KMS-11 (cell line): ENCODE data around the gene SHE.

Experiments
- H2AFZ ChIP-seq: fragments of 200-600 bp; sonication (generic); 2 replicates; pipeline ENCODE4 v1.6.1; 2016; ENCODE audit warnings: antibody characterized with exemption, mixed run types, low read depth
- H3K27ac ChIP-seq: fragments of 200-600 bp; sonication (generic); 2 replicates; pipeline ENCODE4 v1.6.1; 2016; ENCODE audit warnings: mild to moderate bottlenecking, mixed run types
- H3K27me3 ChIP-seq: fragments of 200-600 bp; sonication (generic); 2 replicates; pipeline ENCODE4 v1.6.1; 2017; ENCODE audit warnings: mild to moderate bottlenecking, low read depth, mixed run types, moderate library complexity; ENCODE audit not compliant: insufficient read depth
- H3K36me3 ChIP-seq: fragments of 200-600 bp; sonication (generic); 2 replicates; pipeline ENCODE4 v1.6.1; 2017; ENCODE audit warnings: mild to moderate bottlenecking, mixed run types; ENCODE audit not compliant: insufficient read depth
- H3K4me1 ChIP-seq: fragments of 200-600 bp; sonication (generic); 2 replicates; pipeline ENCODE4 v1.6.1; 2016; ENCODE audit warnings: mild to moderate bottlenecking, low read depth, mixed run types; ENCODE audit not compliant: poor library complexity, severe bottlenecking
- H3K4me2 ChIP-seq: fragments of 200-600 bp; sonication (generic); 2 replicates; pipeline ENCODE4 v1.7.0; 2016; ENCODE audit warnings: mild to moderate bottlenecking, mixed run types
- H3K4me3 ChIP-seq: fragments of 200-600 bp; sonication (generic); IDR thresholded peaks from 2 replicates; pipeline ENCODE4 v1.6.1; 2017; ENCODE audit warnings: low read depth, low read length, mixed read lengths; ENCODE audit not compliant: insufficient read depth
- H3K79me2 ChIP-seq: fragments of 200-600 bp; sonication (generic); 2 replicates; pipeline ENCODE4 v1.6.1; 2016; ENCODE audit warnings: low read depth, mixed run types; ENCODE audit not compliant: insufficient read depth
- H3K9ac ChIP-seq: fragments of 200-600 bp; sonication (generic); 2 replicates; pipeline ENCODE4 v1.6.1; 2016; ENCODE audit warnings: mild to moderate bottlenecking, mixed run types
- H4K20me1 ChIP-seq: fragments of 200-600 bp; sonication (generic); 2 replicates; pipeline ENCODE4 v1.6.1; 2016; ENCODE audit warnings: mild to moderate bottlenecking, mixed run types; ENCODE audit not compliant: insufficient read depth
- CTCF ChIP-seq: fragments of 200-600 bp; sonication (generic); conservative IDR thresholded peaks from 2 replicates; pipeline ENCODE4 v1.6.1; 2017; ENCODE audit warnings: low read depth, mild to moderate bottlenecking, antibody characterized with exemption, low read length, moderate library complexity, mixed read lengths

Gene SHE

GRCh38 chr1:154459080-154459479 is 43.1 kb downstream of the SHE start:
- no peak overlapping the region for H3K9ac ChIP-seq
- no peak overlapping the region for H3K4me2 ChIP-seq
- H4K20me1 ChIP-seq: no peaks in the 10 kb centered on the region
- H3K27me3 ChIP-seq: peaks cover 17% of the 10 kb centered on the region
- no peaks in the 10 kb centered on the region for H3K36me3 ChIP-seq
- no peak overlapping the region for H3K4me3 ChIP-seq
- no peak overlapping the region for H2AFZ ChIP-seq
- no peak for TF ChIP-seq CTCF
- peaks cover 25% of the 10 kb centered on the region for H3K4me1 ChIP-seq
- no peaks in the 10 kb centered on the region for H3K79me2 ChIP-seq
- H3K27ac ChIP-seq: no peak overlapping the region

DNA sequence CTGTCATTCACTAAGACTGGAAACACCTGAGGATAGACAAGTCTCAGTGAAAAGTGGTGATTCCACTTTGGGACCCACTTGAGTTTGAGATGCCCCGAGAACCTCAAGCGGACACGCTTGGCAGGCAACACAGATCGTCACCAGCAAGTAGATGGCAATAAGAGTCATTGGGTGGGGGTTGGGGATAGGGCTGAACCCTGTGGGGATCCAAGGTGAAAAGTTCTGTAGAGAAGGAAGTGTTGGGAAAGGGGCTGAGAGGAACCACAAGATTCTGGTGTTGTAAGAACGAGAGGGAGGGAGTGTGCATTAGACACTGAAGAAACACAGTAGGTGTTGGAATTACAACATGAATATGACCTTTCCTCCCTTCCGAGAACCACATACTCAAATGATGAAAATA is 45.6 kb downstream of the SHE start:
- Histone ChIP-seq H3K4me1 (peaks cover 21% of the 10 kb centered on the region), H3K27ac (no peak overlapping the region), H3K79me2 (no peaks in the 10 kb centered on the region), H3K36me3 (no peaks in the 10 kb centered on the region), H2AFZ (no peak overlapping the region), H4K20me1 (no peaks in the 10 kb centered on the region), H3K9ac (no peak overlapping the region), H3K27me3 (peaks cover 38% of the 10 kb centered on the region), H3K4me3 (no peak overlapping the region), H3K4me2 (no peak overlapping the region)
- TF ChIP-seq CTCF: no peak

DNA sequence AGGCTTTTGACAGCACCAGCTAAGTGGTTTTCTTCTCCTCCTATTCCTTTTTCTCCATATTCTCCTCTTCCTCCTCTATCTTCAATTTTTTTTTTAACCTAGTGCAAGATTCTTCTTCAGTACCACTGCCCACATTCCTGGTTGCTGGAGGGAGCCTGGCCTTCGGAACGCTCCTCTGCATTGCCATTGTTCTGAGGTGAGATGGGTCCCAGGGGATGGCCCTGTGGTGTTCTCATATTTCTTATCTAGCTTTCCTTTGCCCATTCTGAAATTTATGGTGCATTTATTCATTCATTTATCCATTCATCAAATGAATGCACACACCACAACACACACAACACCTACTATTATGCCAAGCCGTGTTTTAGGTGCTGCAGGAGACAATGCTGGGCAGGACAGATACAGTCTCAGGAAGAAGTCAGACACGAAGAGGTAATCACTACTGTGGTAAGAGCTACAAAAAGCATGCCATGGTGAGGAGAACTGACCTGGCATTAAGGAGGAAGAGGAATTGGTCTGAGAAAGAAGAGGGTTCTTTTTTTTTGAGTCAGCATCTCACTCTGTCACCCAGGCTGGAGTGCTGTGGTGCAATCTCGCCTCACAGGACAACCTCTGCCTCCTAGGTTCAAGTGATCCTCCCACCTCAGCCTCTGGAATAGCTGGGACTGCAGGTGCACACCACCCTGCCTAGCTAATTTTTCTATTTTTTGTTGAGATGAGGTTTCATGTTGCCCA is 47.7 kb downstream of the SHE start:
- Histone ChIP-seq H3K4me1 (peaks cover 21% of the 10 kb centered on the region), H3K4me2 (peak overlapping the region; percentile 7; the same call in 1 of the 2 replicates), H3K27ac (no peak overlapping the region), H3K36me3 (no peaks in the 10 kb centered on the region), H3K9ac (no peak overlapping the region), H4K20me1 (no peaks in the 10 kb centered on the region), H3K79me2 (no peaks in the 10 kb centered on the region), H2AFZ (no peak overlapping the region), H3K4me3 (no peak overlapping the region), H3K27me3 (peaks cover 57% of the 10 kb centered on the region)
- TF ChIP-seq CTCF: no peak

DNA sequence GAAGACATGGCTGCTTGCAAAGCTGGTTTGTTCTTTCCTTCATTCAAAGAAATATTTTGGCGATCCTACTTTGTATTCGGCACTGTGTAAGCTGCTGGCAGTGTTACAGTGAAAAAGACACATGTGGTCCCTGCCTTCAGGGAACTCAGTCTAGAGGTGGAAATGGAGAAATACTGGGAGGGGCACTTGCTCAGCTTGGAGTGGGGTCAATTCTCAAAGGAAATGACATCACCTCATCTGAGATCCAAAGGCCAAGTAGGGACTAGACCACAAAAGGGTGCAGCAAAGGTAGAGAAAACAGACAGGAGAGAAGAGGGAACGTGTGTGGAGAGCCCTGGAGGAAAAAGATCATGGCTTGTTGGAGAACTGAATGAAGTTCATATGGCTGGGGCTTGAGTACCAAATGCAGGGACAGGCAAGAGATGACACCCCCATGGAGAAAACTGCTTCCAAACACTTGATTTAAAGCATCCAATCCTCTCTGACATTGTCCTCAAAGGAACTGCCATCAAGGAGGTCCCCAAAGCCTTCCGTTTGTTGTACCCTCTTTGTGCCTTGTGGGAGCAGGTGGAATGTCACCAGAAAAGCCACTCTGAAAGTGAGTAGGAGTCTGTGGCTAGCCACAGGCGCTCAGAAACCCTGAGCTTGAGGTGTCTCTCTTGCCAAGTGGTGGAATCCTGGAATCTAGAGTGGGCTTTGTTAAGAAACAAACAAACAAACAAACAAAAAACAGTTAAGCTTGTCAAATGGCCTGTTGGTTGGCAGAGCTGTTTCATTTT is 48.4 kb downstream of the SHE start:
- no peak for TF ChIP-seq CTCF

More for the DNA sequence above, 48.4 kb downstream of the SHE start:
- Histone ChIP-seq H3K27me3 (peaks cover 62% of the 10 kb centered on the region), H3K9ac (no peak overlapping the region), H3K4me2 (peak overlapping the region; percentile 7; the same call in 1 of the 2 replicates), H3K4me1 (peaks cover 21% of the 10 kb centered on the region), H3K79me2 (no peaks in the 10 kb centered on the region), H3K36me3 (no peaks in the 10 kb centered on the region), H4K20me1 (no peaks in the 10 kb centered on the region), H2AFZ (no peak overlapping the region), H3K4me3 (no peak overlapping the region), H3K27ac (no peak overlapping the region)
